Naive B cell (primary cell): Measurements from ENCODE around the gene CEP104. TPM values are rescaled to one million over a fixed set of nuclear protein-coding genes. Genes with fewer than 3 reads are reported as not detected.

ENCODE experiments used
- ATAC-seq, 2 donors: fragments of 150-1000 bp; cut with Tn5 transposase; 2 replicates each; pipeline ENCODE4 v1.10.0; 2021; ENCODE audit warnings: low read depth in 2 of 2, mild to moderate bottlenecking in 2 of 2, moderate library complexity in 2 of 2
- DNase-seq: peaks from one replicate; pipeline ENCODE4 v3.0.0; 2022
- H3K27ac Mint-ChIP-seq, 6 donors: one replicate each; pipeline ENCODE4 v1.8.0; 2020 to 2022; ENCODE audit warnings: mild to moderate bottlenecking in 6 of 6, mixed read lengths in 6 of 6, moderate library complexity in 5 of 6, inconsistent platforms in 2 of 6
- H3K27me3 Mint-ChIP-seq, 3 donors: one replicate each; pipeline ENCODE4 v1.8.0; 2021 to 2022; ENCODE audit warnings: mixed read lengths in 3 of 3, mild to moderate bottlenecking in 1 of 3
- H3K36me3 Mint-ChIP-seq, 2 donors: one replicate each; pipeline ENCODE4 v1.8.0; 2020 to 2022; ENCODE audit warnings: mixed read lengths in 2 of 2, inconsistent platforms in 1 of 2, mild to moderate bottlenecking in 1 of 2
- H3K4me1 Mint-ChIP-seq, 3 donors: one replicate each; pipeline ENCODE4 v1.8.0; 2020 to 2022; ENCODE audit warnings: mixed read lengths in 3 of 3, inconsistent platforms in 1 of 3, mild to moderate bottlenecking in 1 of 3, moderate library complexity in 1 of 3
- H3K4me3 Mint-ChIP-seq, 8 donors: one replicate each; pipeline ENCODE4 v1.8.0; 2020 to 2022; ENCODE audit warnings: mild to moderate bottlenecking in 8 of 8, mixed read lengths in 8 of 8, moderate library complexity in 8 of 8, inconsistent platforms in 2 of 8
- H3K9me3 Mint-ChIP-seq, 7 donors: one replicate each; pipeline ENCODE4 v1.8.0; 2020 to 2022; ENCODE audit warnings: mixed read lengths in 7 of 7, mild to moderate bottlenecking in 5 of 7, inconsistent platforms in 2 of 7, moderate library complexity in 1 of 7
- polyA plus RNA-seq, 6 donors: library from polyadenylated mRNA; unstranded; fragments of 300-500 nt; fragmentation: Illumina TruSeq; gene quantifications; one replicate each; pipeline ENCODE4 v1.2.3, GENCODE V29; 2021; ENCODE audit warnings: low read depth in 6 of 6

Gene CEP104
- polyA plus RNA-seq, 6 donors from 2014 or later, result 8.1 to 34.6 (median 17.5) TPM

- DNase-seq (no peak), ATAC-seq (no peak)
- Mint-ChIP-seq H3K27me3 (no peaks in the 10 kb centered on the region), H3K27ac (peak overlapping the region in 1 of 6 donors; percentile 6), H3K4me1 (peaks cover under 1 to 12% (median under 1%) of the 10 kb centered on the region in 3 donors), H3K36me3 (peaks cover 9 to 10% of the 10 kb centered on the region in 2 donors), H3K9me3 (no peaks in the 10 kb centered on the region), H3K4me3 (no peak overlapping the region)
Measured at GRCh38 chr1:3780901-3781300, 76.1 kb downstream of the CEP104 start.

GRCh38 chr1:3779912-3780416 is 77.0 kb downstream of the CEP104 start:
- Mint-ChIP-seq H3K36me3 (peaks cover 9 to 10% of the 10 kb centered on the region in 2 donors), H3K9me3 (no peaks in the 10 kb centered on the region), H3K4me1 (peaks cover 8 to 21% (median 8%) of the 10 kb centered on the region in 3 donors), H3K27ac (peak overlapping the region in 2 of 6 donors; percentile 13 to 15), H3K27me3 (no peaks in the 10 kb centered on the region), H3K4me3 (peak overlapping the region in 1 of 8 donors; percentile 18)
- no peak for ATAC-seq
- no peak for DNase-seq

- Mint-ChIP-seq H3K9me3 (no peaks in the 10 kb centered on the region), H3K4me3 (no peak overlapping the region), H3K4me1 (peaks cover 8 to 22% (median 10%) of the 10 kb centered on the region in 3 donors), H3K36me3 (peaks cover 9 to 10% of the 10 kb centered on the region in 2 donors), H3K27me3 (no peaks in the 10 kb centered on the region), H3K27ac (peak overlapping the region in 2 of 6 donors; percentile 13 to 59)
- ATAC-seq (no peak), DNase-seq (no peak)
Measured at GRCh38 chr1:3779265-3779911, 77.6 kb downstream of the CEP104 start.

GRCh38 chr1:3778590-3779264 is 78.3 kb downstream of the CEP104 start:
- DNase-seq, result no peak
- Mint-ChIP-seq H3K4me1 (peaks cover 8 to 22% (median 10%) of the 10 kb centered on the region in 3 donors), H3K27ac (peak overlapping the region in 1 of 6 donors; percentile 41), H3K9me3 (no peaks in the 10 kb centered on the region), H3K27me3 (no peaks in the 10 kb centered on the region), H3K36me3 (peaks cover 9 to 10% of the 10 kb centered on the region in 2 donors), H3K4me3 (no peak overlapping the region)
- ATAC-seq, result no peak

GRCh38 chr1:3777647-3778589 is 79.1 kb downstream of the CEP104 start:
- no peaks in the 10 kb centered on the region for H3K27me3 Mint-ChIP-seq
- DNase-seq (no peak), ATAC-seq (no peak)
- H3K9me3 Mint-ChIP-seq, result no peaks in the 10 kb centered on the region
- H3K4me3 Mint-ChIP-seq, result no peak overlapping the region
- no peak overlapping the region for H3K27ac Mint-ChIP-seq
- peaks cover 9 to 10% of the 10 kb centered on the region in 2 donors for H3K36me3 Mint-ChIP-seq
- peaks cover 8 to 28% (median 13%) of the 10 kb centered on the region in 3 donors for H3K4me1 Mint-ChIP-seq

GRCh38 chr1:3777078-3777547 is 79.9 kb downstream of the CEP104 start:
- no peak for ATAC-seq
- Mint-ChIP-seq H3K4me3 (no peak overlapping the region), H3K4me1 (peaks cover 8 to 28% (median 13%) of the 10 kb centered on the region in 3 donors), H3K27me3 (no peaks in the 10 kb centered on the region), H3K27ac (peak overlapping the region in 1 of 6 donors; percentile 68), H3K36me3 (peaks cover 9 to 10% of the 10 kb centered on the region in 2 donors), H3K9me3 (no peaks in the 10 kb centered on the region)
- DNase-seq, result no peak

- no peak for DNase-seq
- peaks cover 13 to 33% (median 18%) of the 10 kb centered on the region in 3 donors for H3K4me1 Mint-ChIP-seq
- no peak overlapping the region for H3K27ac Mint-ChIP-seq
- no peaks in the 10 kb centered on the region for H3K27me3 Mint-ChIP-seq
- peaks cover 9 to 10% of the 10 kb centered on the region in 2 donors for H3K36me3 Mint-ChIP-seq
- ATAC-seq, result no peak
- H3K4me3 Mint-ChIP-seq, result peak overlapping the region in 1 of 8 donors; percentile 54
- no peaks in the 10 kb centered on the region for H3K9me3 Mint-ChIP-seq
Measured at GRCh38 chr1:3776231-3776961, 80.6 kb downstream of the CEP104 start.

- no peaks in the 10 kb centered on the region for H3K9me3 Mint-ChIP-seq
- peaks cover 9 to 10% of the 10 kb centered on the region in 2 donors for H3K36me3 Mint-ChIP-seq
- peak overlapping the region in 2 of 8 donors; percentile 39 to 66 for H3K4me3 Mint-ChIP-seq
- peak; percentile 13 to 20 for ATAC-seq
- H3K27ac Mint-ChIP-seq, result peak overlapping the region in 1 of 6 donors; percentile 41
- peak; percentile 26 for DNase-seq
- H3K4me1 Mint-ChIP-seq, result peaks cover 15 to 34% (median 24%) of the 10 kb centered on the region in 3 donors
- H3K27me3 Mint-ChIP-seq, result no peaks in the 10 kb centered on the region
Measured at GRCh38 chr1:3775490-3776230, 81.4 kb downstream of the CEP104 start.

- Mint-ChIP-seq H3K9me3 (no peaks in the 10 kb centered on the region), H3K4me3 (peak overlapping the region in 4 of 8 donors; percentile 31 to 66 (median 34)), H3K36me3 (peaks cover 3 to 4% of the 10 kb centered on the region in 2 donors), H3K27me3 (no peaks in the 10 kb centered on the region), H3K27ac (peak overlapping the region in 3 of 6 donors; percentile 20 to 33 (median 30)), H3K4me1 (peaks cover 17 to 34% (median 28%) of the 10 kb centered on the region in 3 donors)
- DNase-seq, result no peak
- ATAC-seq, result no peak
Measured at GRCh38 chr1:3774946-3775489, 82.0 kb downstream of the CEP104 start.

GRCh38 chr1:3774276-3774945 is 82.6 kb downstream of the CEP104 start:
- peaks cover 17 to 34% (median 28%) of the 10 kb centered on the region in 3 donors for H3K4me1 Mint-ChIP-seq
- ATAC-seq (no peak), DNase-seq (no peak)
- H3K27ac Mint-ChIP-seq, result no peak overlapping the region
- H3K4me3 Mint-ChIP-seq, result peak overlapping the region in 1 of 8 donors; percentile 22
- no peaks in the 10 kb centered on the region for H3K27me3 Mint-ChIP-seq
- H3K9me3 Mint-ChIP-seq, result no peaks in the 10 kb centered on the region
- H3K36me3 Mint-ChIP-seq, result no peaks in the 10 kb centered on the region

GRCh38 chr1:3773572-3774275 is 83.3 kb downstream of the CEP104 start:
- ATAC-seq (no peak), DNase-seq (no peak)
- Mint-ChIP-seq H3K4me3 (peak overlapping the region in 7 of 8 donors; percentile 8 to 85 (median 75)), H3K27ac (no peak overlapping the region), H3K4me1 (peaks cover 17 to 34% (median 28%) of the 10 kb centered on the region in 3 donors), H3K36me3 (no peaks in the 10 kb centered on the region), H3K27me3 (no peaks in the 10 kb centered on the region), H3K9me3 (no peaks in the 10 kb centered on the region)
